Left lung (tissue), 10 donors: ENCODE data around the gene ZNF526. TPM values are rescaled to one million over a fixed set of nuclear protein-coding genes. Genes with fewer than 3 reads are reported as not detected.
A peak's percentile ranks its signal among the peaks of the same experiment; 100 is the strongest.

Experiments
- ATAC-seq: fragments of 200-7000 bp; cut with Tn5 transposase; one replicate; pipeline ENCODE4 v1.9.1; 2020; ENCODE audit warnings: moderate library complexity
- DNase-seq, 4 donors: peaks; one replicate each; pipeline ENCODE4 v3.0.0-alpha.2; 2013 to 2020
- H3K27ac ChIP-seq, 2 donors: fragments of 200-600 bp; sonication (generic) in 1 of 2; one replicate each; pipeline versions ENCODE4 v1.5.0 to v1.8.0; 2020 to 2021
- H3K27me3 ChIP-seq, 2 donors: fragments of 200-600 bp; sonication (generic) in 1 of 2; one replicate each; pipeline versions ENCODE4 v1.5.0 to v1.8.0; 2020 to 2021
- H3K36me3 ChIP-seq, 2 donors: fragments of 200-600 bp; sonication (generic) in 1 of 2; one replicate each; pipeline versions ENCODE4 v1.5.0 to v1.8.0; 2020 to 2021
- H3K4me1 ChIP-seq, 2 donors: fragments of 200-600 bp; one replicate each; pipeline ENCODE4 v1.8.0; 2021
- H3K4me3 ChIP-seq, 2 donors: fragments of 200-600 bp; sonication (generic) in 1 of 2; one replicate each; pipeline versions ENCODE4 v1.5.0 to v1.8.0; 2020 to 2021; ENCODE audit warnings: mild to moderate bottlenecking in 1 of 2
- H3K9me3 ChIP-seq, 2 donors: fragments of 200-600 bp; sonication (generic) in 1 of 2; one replicate each; pipeline versions ENCODE4 v1.5.0 to v1.8.0; 2020 to 2021
- intact Hi-C, 2 donors: fragments of 100-400 bp; cut with DNase I; formaldehyde crosslinking; loops; one replicate each; pipeline versions ENCODE4 v1.11.2 to v1.14.2; 2022
- polyA plus RNA-seq, 6 donors: library from polyadenylated mRNA; unstranded; fragments of 120-200 nt; gene quantifications; one replicate each; pipeline ENCODE4 v1.2.1, GENCODE V29; 2013; ENCODE audit not compliant: insufficient read length in 6 of 6
- total RNA-seq, 2 donors: library from RNA; stranded (reverse); fragmentation: NEBNext Ultra II Directional; extraction: Animal tissue kit (Norgen Biotek cat#: 25700); gene quantifications; one replicate each; pipeline ENCODE4 v1.2.1, GENCODE V29; 2021
- TF ChIP-seq, protein P1 (sequence below), 2 donors: fragments of 200-600 bp; sonication (generic) in 1 of 2; IDR thresholded peaks; one replicate each; pipeline versions ENCODE4 v1.5.0 to v1.8.0; 2021; ENCODE audit warnings: antibody characterized with exemption in 2 of 2
- donor health status: DM: no; HTN: yes; CAD: no.
- donor health status: DM: no; HTN: no; CAD: no.

Gene ZNF526
- total and polyA plus RNA-seq, 8 donors, result 8.1 to 12.7 (median 9.1) TPM

DNA sequence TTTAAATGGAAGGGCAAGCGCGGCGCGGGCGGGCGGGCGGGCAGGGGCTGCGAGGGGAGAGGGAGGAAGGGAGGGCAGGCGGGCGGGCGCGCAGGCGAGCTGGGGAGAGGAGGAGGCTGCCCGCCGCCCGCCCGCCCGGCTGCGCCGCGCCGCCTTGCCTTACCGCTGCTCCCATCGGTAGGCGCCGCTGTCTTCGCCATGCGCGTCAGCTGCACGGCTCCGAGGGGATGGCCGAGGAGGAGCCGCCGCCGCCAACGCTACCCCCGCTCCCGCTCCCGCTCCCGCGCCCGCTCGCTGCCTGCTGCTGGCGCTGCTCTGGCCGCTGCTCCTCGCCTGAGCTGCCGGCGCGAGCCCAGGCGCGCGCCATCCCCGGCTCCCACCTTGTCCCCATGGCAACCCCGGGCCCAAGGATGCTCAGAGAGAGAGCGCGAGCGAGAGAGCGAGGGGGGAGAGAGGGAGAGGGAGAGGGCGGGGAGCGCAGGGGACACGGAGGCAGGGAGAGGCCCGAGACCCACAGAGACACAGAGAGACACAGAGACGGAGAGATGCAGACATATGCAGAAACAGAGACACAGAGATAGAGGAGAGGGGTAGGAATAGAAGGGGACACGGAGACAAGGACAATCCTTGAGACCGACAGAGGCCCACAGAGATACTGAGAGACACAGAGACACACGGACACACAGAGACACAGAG lies 43.0 kb upstream of the ZNF526 start:
- H3K4me3 ChIP-seq, result peak overlapping the region; percentile 22 to 34
- TF ChIP-seq, protein P1, sequence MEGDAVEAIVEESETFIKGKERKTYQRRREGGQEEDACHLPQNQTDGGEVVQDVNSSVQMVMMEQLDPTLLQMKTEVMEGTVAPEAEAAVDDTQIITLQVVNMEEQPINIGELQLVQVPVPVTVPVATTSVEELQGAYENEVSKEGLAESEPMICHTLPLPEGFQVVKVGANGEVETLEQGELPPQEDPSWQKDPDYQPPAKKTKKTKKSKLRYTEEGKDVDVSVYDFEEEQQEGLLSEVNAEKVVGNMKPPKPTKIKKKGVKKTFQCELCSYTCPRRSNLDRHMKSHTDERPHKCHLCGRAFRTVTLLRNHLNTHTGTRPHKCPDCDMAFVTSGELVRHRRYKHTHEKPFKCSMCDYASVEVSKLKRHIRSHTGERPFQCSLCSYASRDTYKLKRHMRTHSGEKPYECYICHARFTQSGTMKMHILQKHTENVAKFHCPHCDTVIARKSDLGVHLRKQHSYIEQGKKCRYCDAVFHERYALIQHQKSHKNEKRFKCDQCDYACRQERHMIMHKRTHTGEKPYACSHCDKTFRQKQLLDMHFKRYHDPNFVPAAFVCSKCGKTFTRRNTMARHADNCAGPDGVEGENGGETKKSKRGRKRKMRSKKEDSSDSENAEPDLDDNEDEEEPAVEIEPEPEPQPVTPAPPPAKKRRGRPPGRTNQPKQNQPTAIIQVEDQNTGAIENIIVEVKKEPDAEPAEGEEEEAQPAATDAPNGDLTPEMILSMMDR (IDR thresholded peaks at IDR 0.05), result peak; percentile 20 to 36
- DNase-seq (peak; percentile 43 to 95 (median 74)), ATAC-seq (peak; percentile 95)
- no peaks in the 10 kb centered on the region for H3K36me3 ChIP-seq
- H3K27me3 ChIP-seq, result peaks cover 64 to 91% of the 10 kb centered on the region in 2 donors
- intact Hi-C loops, result no loop called here
- peaks cover 0 to 22% of the 10 kb centered on the region in 2 donors for H3K4me1 ChIP-seq
- no peak overlapping the region for H3K27ac ChIP-seq
- no peaks in the 10 kb centered on the region for H3K9me3 ChIP-seq

DNA sequence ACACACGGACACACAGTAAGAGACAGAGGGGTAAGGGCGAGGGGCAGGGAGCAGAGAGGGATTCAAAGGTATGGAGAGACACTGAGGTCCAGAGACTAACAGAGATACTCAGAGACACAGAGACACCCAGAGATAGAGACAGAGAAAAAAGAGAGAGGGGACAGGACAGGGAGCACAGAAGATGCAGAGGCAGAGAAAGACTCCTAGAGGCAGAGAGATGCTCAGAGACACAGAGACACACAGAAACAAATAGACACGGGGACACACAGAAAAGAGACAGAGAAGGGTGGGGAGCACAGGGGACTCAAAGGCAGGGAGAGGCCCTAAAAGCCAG lies 42.5 kb upstream of the ZNF526 start:
- Histone ChIP-seq H3K4me3 (no peak overlapping the region), H3K9me3 (no peaks in the 10 kb centered on the region), H3K27me3 (peaks cover 64 to 92% of the 10 kb centered on the region in 2 donors), H3K4me1 (peaks cover 0 to 27% of the 10 kb centered on the region in 2 donors), H3K36me3 (no peaks in the 10 kb centered on the region), H3K27ac (no peak overlapping the region)
- TF ChIP-seq, protein P1 (IDR thresholded peaks at IDR 0.05), result no peak
- no peak for ATAC-seq
- intact Hi-C loops, result no loop called here
- DNase-seq, result no peak

DNA sequence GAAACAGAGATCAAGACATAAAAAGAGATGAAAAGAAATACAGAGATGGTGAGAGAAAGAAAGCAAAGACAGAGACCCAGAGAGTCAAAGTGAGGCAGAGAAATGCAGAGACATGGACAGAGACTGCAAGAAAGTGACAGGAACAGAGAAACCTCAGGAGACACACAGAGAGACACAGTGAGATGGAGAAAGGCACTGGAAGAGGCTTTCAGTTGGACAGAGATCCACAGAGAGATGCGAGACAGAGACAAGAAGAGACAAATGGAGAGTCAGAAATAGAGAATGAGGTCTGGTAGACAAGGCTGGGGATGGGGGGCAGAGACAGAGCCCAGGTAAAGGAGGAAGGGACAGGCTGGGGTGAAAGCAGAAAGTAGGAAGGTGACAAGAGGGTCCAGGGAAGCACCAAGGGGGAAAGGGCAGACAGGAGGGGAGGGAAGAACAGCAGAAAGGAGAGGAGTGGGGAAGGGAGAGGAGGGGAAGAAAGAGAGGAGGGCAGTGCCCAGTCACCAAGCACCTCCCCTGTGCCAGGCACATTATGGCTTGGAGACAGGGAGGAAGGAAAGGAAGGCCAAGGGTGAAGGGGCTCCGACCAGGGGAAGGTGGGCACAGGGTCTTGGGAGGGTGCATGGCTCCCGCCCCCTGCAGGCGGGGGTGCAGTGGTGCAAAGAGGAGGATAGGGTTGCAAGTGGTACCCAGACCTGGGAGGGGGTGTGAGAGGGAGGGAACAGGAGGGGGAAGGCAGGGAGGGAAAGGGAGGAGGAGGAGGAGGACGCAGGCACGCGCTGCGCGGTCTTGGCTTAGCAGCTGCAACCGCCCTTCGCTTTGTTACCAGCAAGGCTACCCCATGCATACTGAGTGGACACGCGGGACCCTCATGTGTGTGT lies 41.1 kb upstream of the ZNF526 start:
- H3K36me3 ChIP-seq, result no peaks in the 10 kb centered on the region
- H3K4me1 ChIP-seq, result peaks cover 0 to 39% of the 10 kb centered on the region in 2 donors
- no peak for ATAC-seq
- no peak for DNase-seq
- intact Hi-C loops, result no loop called here
- no peaks in the 10 kb centered on the region for H3K9me3 ChIP-seq
- H3K27me3 ChIP-seq, result peaks cover 62 to 83% of the 10 kb centered on the region in 2 donors
- TF ChIP-seq, protein P1 (IDR thresholded peaks at IDR 0.05), result no peak
- no peak overlapping the region for H3K4me3 ChIP-seq
- no peak overlapping the region for H3K27ac ChIP-seq

DNA sequence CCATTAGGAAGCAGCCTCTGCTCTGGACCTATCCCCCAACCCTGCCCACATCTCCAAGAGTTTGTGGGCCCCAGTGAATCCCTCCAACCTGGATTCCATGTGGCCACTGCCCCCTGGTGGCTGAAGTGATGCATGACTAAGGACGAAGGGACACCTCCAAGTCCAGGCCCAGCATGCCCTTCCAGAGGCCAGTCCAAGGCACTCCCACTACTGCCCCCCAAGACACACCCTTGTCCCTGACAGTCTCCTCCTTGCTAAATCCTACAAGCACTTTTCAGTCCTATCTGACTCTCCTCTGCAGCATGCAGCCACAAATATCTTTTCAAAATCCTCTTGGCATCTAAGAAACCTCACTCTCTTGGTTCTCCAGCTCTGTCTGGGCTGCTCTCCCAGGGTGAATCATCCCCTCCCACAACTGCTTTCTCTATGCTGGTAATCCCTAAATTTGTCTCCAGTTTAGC lies 35.7 kb upstream of the ZNF526 start:
- intact Hi-C loops, result loop anchor here in 1 of 2 donors (10.0 kb wide), 1 partner anchor 50 kb away; the partner anchor contains the start of gene POU2F2
- DNase-seq (peak; percentile 37 to 86 (median 66)), ATAC-seq (peak; percentile 94)
- no peaks in the 10 kb centered on the region for H3K9me3 ChIP-seq
- peaks cover 13 to 29% of the 10 kb centered on the region in 2 donors for H3K27me3 ChIP-seq
- peak overlapping the region in 1 of 2 donors; percentile 56 for H3K27ac ChIP-seq
- H3K4me1 ChIP-seq, result peaks cover 6 to 43% of the 10 kb centered on the region in 2 donors
- H3K4me3 ChIP-seq, result no peak overlapping the region
- TF ChIP-seq, protein P1 (IDR thresholded peaks at IDR 0.05), result peak; percentile 82 to 92
- no peaks in the 10 kb centered on the region for H3K36me3 ChIP-seq

DNA sequence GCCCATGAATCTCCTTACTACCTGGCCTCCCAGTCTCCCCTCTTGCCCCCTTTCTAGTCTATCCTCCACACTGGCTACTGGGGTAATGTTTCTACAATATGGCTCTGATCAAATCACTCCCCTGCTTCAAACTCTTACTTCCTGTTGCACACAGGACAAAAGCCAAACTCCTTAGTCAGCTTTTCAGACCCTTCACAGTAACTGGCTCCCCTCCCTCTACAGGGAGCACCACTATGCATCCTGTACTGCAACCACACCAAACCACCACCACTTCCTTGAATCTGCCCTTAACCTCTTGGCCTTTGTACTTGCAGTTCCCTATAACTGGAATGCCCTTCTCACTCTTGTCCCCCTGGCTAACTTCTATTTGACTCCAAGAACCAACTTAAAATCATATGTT lies 34.8 kb upstream of the ZNF526 start:
- Histone ChIP-seq H3K27me3 (peaks cover 5 to 21% of the 10 kb centered on the region in 2 donors), H3K9me3 (no peaks in the 10 kb centered on the region), H3K36me3 (no peaks in the 10 kb centered on the region), H3K27ac (peak overlapping the region in 1 of 2 donors; percentile 56), H3K4me3 (no peak overlapping the region), H3K4me1 (peaks cover 6 to 43% of the 10 kb centered on the region in 2 donors)
- intact Hi-C loops, result loop anchor here in 1 of 2 donors (10.0 kb wide), 1 partner anchor 50 kb away; the partner anchor contains the start of gene POU2F2
- TF ChIP-seq, protein P1 (IDR thresholded peaks at IDR 0.05), result no peak
- ATAC-seq (peak; percentile 51), DNase-seq (peak in 1 of 4 donors; percentile 24)
